ACC112 (cell line): ENCODE results near the gene SPOCK1.

Experiments used
- H2AFZ ChIP-seq: fragments of 200-600 bp; sonication (generic); one replicate; pipeline ENCODE4 v1.6.0; 2017; ENCODE audit warnings: antibody characterized with exemption, low read length; ENCODE audit not compliant: unreplicated experiment
- H3K27ac ChIP-seq: fragments of 200-600 bp; sonication (generic); 2 replicates; pipeline ENCODE4 v1.5.1; 2014; ENCODE audit warnings: low read depth, mild to moderate bottlenecking, antibody characterized with exemption, low read length, moderate library complexity
- H3K27me3 ChIP-seq: fragments of 200-600 bp; sonication (generic); 2 replicates; pipeline ENCODE4 v1.6.1; 2014; ENCODE audit warnings: mild to moderate bottlenecking, antibody characterized with exemption, low read length, moderate library complexity, mixed read lengths; ENCODE audit not compliant: insufficient read depth
- H3K36me3 ChIP-seq: fragments of 200-600 bp; sonication (generic); 2 replicates; pipeline ENCODE4 v1.6.1; 2016; ENCODE audit warnings: mild to moderate bottlenecking, antibody characterized with exemption, low read length, moderate library complexity, mixed read lengths; ENCODE audit not compliant: insufficient read depth
- H3K4me1 ChIP-seq: fragments of 200-600 bp; sonication (generic); one replicate; pipeline ENCODE4 v1.6.1; 2016; ENCODE audit warnings: low read length, mixed read lengths; ENCODE audit not compliant: insufficient read depth, unreplicated experiment, control insufficient read depth
- H3K4me3 ChIP-seq: fragments of 200-600 bp; sonication (generic); 2 replicates; pipeline ENCODE4 v1.5.1; 2014; ENCODE audit warnings: mild to moderate bottlenecking, low read depth, low read length
- H3K79me2 ChIP-seq: fragments of 200-600 bp; sonication (generic); one replicate; pipeline ENCODE4 v1.6.0; 2016; ENCODE audit warnings: low read length; ENCODE audit not compliant: control insufficient read depth, unreplicated experiment, insufficient read depth

The SPOCK1 gene

DNA sequence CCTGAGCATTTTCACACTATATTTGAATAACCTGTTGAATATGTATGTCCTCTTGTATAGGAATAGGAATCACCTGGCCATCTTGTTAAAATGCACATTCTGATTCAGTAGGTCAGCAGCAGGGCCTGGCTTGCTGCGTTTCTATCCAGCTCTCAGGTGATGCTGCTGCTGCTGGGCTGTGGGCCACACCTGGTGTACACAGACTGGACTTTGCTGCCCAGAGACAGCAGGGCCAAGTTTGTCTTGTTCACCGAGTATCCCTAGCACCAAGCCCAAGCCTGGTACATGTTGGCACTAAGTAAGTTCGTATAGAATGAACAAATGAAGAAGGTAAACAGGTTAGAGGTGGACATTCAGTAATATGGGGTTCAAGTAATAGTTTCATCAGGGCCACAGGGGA is 151.3 kb downstream of the SPOCK1 start:
- no peak overlapping the region for H3K4me3 ChIP-seq
- H3K27ac ChIP-seq, result no peak overlapping the region
- no peak overlapping the region for H2AFZ ChIP-seq
- peaks cover 19% of the 10 kb centered on the region for H3K4me1 ChIP-seq
- no peaks in the 10 kb centered on the region for H3K36me3 ChIP-seq
- H3K79me2 ChIP-seq, result no peaks in the 10 kb centered on the region
- H3K27me3 ChIP-seq, result no peaks in the 10 kb centered on the region

DNA sequence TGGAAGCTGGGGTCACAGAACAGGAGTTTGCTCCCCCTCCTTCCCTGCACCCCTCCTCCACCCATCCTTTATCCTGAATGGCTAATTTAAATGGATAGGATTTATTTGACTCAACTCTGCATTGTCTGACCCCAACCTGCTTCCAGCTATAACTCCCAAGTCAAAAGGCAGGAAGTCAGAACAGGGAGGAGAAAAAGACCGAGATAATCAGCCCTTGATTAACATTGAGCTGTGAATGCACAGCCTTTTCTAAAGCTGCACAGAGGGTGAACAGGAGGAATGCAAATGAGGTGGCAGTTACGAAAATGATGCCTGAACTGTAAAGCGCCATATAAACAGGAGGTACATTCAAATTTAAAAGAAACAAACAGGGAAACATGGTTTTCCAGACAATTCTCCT is 152.8 kb downstream of the SPOCK1 start:
- no peak overlapping the region for H3K4me3 ChIP-seq
- H2AFZ ChIP-seq, result no peak overlapping the region
- H3K4me1 ChIP-seq, result peaks cover 25% of the 10 kb centered on the region
- H3K36me3 ChIP-seq, result no peaks in the 10 kb centered on the region
- H3K27me3 ChIP-seq, result no peaks in the 10 kb centered on the region
- H3K79me2 ChIP-seq, result no peaks in the 10 kb centered on the region
- no peak overlapping the region for H3K27ac ChIP-seq

DNA sequence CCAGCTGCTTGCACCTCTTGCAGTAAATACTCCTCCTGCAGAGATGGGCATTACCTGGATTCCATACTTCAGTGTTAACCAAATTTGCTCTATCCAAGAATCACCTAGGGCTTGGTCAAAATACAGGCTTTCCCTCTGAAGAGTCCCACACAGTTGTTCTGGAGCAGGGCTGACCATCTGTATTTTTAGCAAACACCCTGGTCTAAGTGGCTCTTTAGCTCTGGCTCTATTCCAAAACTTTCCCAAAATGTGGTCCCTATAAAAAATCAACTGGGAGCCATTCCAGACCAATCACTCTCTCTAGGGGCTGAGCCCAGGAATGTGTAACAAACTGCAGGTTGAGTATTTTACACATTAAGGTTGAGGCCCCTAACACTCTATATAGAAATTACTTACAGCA is 153.7 kb downstream of the SPOCK1 start:
- Histone ChIP-seq H3K27me3 (no peaks in the 10 kb centered on the region), H3K4me1 (peaks cover 25% of the 10 kb centered on the region), H3K27ac (no peak overlapping the region), H3K4me3 (no peak overlapping the region), H3K79me2 (no peaks in the 10 kb centered on the region), H3K36me3 (no peaks in the 10 kb centered on the region), H2AFZ (no peak overlapping the region)

DNA sequence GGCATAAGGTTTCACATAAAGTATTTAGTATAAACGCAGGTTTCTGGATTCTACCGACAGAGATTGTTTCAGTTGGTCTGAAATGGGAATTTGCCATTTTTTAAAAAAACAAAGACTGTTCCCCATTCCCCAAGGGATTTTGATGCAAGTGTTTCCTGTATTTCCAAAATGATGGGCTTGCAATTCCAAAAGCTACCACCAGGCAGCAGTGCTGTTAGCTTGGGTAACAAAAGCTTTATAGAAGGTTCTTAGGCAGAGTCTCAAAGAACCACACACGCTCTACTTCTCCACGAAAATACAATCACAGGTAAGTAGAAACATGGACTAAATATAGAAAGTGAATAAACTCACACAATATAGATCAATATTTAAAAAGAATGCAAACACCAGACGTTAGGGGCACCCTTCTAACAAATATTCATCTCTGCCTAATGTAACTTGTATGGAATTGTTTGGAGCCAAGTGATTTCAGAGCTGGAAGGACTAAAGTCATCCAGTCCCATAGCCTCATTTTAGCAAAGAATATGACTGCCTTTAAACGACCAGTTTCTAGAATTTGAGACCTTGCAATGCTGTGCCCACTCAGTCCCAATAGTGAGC is 154.3 kb downstream of the SPOCK1 start:
- H3K4me3 ChIP-seq, result no peak overlapping the region

DNA sequence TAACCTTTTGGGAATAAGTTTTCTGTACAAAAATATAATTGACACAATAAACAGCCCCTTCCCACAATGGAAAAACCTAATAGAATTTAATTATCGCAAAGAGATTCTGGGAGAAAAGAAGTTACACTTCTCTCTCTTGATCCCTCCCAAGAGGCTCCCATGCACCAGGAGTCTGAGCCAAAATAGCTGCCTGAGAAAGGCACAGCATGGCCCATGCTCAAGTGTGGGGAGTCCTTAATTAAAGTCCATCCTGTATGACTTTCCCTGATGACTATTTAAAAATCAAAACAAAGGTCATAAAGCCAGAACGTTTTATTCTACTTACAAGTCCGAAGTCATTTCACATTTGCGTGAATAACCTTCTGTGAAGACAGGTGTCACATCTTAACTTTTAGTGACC is 155.1 kb downstream of the SPOCK1 start:
- peaks cover 25% of the 10 kb centered on the region for H3K4me1 ChIP-seq
- no peak overlapping the region for H2AFZ ChIP-seq
- H3K4me3 ChIP-seq, result no peak overlapping the region
- no peaks in the 10 kb centered on the region for H3K36me3 ChIP-seq
- no peaks in the 10 kb centered on the region for H3K79me2 ChIP-seq
- no peak overlapping the region for H3K27ac ChIP-seq
- H3K27me3 ChIP-seq, result no peaks in the 10 kb centered on the region

More for the DNA sequence above, 154.3 kb downstream of the SPOCK1 start:
- H3K79me2 ChIP-seq, result no peaks in the 10 kb centered on the region
- H3K4me1 ChIP-seq, result peaks cover 25% of the 10 kb centered on the region
- no peaks in the 10 kb centered on the region for H3K36me3 ChIP-seq
- no peak overlapping the region for H3K27ac ChIP-seq
- no peaks in the 10 kb centered on the region for H3K27me3 ChIP-seq
- no peak overlapping the region for H2AFZ ChIP-seq

DNA sequence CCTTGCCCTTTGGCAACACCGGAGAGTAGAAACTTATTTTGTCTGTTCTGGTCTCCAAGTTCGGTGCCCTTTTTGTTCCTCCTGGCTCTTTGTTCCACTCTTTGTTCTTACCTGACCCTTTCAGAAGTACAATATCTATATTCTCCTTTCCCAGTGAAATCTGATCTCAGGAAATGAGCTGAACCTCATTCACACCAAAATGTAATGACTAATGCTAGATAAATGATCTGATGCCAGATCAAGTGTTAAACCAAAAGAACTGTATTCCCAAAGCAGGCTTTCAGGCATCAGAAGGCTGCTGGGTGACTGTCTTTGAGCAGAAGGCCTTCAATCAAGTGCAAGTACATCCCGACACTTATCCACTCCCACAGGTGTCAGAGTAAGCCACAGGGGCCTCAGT is 156.4 kb downstream of the SPOCK1 start:
- Histone ChIP-seq H3K79me2 (no peaks in the 10 kb centered on the region), H3K4me1 (peaks cover 25% of the 10 kb centered on the region), H3K36me3 (no peaks in the 10 kb centered on the region), H2AFZ (no peak overlapping the region), H3K4me3 (no peak overlapping the region), H3K27ac (no peak overlapping the region), H3K27me3 (no peaks in the 10 kb centered on the region)

DNA sequence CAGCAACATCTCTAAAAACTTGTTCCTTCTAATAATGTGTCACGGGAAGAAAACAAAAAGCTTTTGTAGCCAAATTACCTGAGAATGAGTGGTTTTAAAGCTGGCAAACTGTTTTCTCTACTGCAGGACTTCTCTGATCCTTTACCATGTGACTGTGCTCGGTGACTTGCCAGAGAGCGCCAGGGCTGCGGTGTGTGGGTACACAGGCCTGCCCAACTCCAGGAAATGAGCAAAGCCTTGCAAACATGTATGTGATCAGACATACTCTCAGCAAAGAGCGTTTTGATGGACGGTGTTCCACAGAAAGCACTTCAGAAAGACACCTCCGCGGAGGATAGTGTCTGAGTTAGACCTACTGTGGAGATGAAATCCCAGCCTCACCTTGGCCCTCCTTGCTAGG is 157.3 kb downstream of the SPOCK1 start:
- Histone ChIP-seq H3K27me3 (no peaks in the 10 kb centered on the region), H3K36me3 (no peaks in the 10 kb centered on the region), H3K27ac (no peak overlapping the region), H3K4me3 (no peak overlapping the region), H2AFZ (no peak overlapping the region), H3K4me1 (peaks cover 25% of the 10 kb centered on the region), H3K79me2 (no peaks in the 10 kb centered on the region)

DNA sequence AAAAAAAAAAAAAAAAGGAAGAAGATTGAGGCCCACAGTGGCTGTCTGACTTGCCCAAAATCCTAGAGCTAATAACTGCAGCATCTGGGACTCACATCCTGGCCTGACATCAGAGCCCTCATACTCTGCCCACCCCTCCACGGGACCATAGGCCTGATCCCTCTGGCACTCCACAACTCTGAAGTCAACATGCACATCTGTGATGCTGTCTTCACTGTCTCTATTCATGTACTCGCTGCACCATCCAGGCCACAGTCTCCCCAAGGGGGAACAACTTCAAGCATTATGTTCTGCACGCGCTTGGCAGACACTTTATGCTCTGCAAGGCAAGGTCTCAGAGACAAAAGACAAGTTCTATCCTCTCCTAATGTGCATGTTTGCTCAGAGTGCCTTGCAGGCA is 158.2 kb downstream of the SPOCK1 start:
- Histone ChIP-seq H3K79me2 (no peaks in the 10 kb centered on the region), H3K4me3 (no peak overlapping the region), H3K27me3 (no peaks in the 10 kb centered on the region), H3K4me1 (peaks cover 25% of the 10 kb centered on the region), H2AFZ (no peak overlapping the region), H3K27ac (no peak overlapping the region), H3K36me3 (no peaks in the 10 kb centered on the region)

DNA sequence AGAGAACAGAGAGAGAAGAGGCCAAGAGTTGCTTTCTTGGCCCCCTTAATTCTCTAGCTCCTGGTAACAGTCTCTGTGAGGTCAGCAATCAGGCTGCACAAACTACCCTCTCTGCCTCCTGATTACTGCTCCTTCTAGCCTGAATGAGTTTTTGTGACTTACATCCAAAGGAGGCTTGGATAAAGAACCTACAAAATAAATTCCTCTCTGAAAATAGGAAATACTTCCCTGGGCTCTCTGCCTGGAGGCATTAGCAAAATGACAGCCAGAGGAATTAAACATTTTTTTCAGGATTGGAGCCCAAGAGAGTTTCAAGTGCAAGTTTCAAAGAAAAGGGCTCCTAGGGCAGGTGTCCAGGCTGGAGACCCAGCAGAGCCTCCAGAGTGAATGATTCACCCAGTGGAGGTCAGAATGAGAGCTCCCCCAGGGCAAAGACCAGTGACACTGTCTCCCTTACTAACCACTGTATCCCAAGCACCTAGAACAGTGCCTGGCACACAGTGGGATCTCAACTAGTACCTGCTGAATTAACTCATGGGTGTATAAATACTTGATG is 162.5 kb downstream of the SPOCK1 start:
- Histone ChIP-seq H3K79me2 (no peaks in the 10 kb centered on the region), H3K36me3 (no peaks in the 10 kb centered on the region), H3K4me1 (no peaks in the 10 kb centered on the region)

DNA sequence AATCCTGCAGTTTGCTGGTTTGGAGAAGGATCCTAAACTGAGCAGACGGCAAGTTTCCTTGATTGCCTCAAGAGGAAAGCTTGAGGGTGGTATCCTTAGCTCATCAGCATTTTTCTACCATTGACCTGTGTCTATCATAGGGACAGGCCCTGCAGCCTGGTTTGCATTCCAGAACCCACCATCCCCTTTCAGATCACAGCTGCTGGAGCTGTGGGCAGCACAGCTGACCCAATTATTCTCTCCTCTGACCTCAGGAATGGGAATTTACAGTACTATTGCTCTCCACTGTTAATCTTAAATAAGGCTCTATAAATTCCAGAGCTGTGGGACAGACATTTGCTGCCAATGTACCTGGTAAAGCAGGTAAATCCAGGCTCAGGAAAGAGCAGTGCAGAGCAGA is 163.0 kb downstream of the SPOCK1 start:
- Histone ChIP-seq H2AFZ (no peak overlapping the region), H3K79me2 (no peaks in the 10 kb centered on the region), H3K36me3 (no peaks in the 10 kb centered on the region), H3K27me3 (no peaks in the 10 kb centered on the region), H3K4me3 (no peak overlapping the region), H3K27ac (no peak overlapping the region), H3K4me1 (no peaks in the 10 kb centered on the region)

More for the DNA sequence above, 162.5 kb downstream of the SPOCK1 start:
- H3K27ac ChIP-seq, result no peak overlapping the region
- no peaks in the 10 kb centered on the region for H3K27me3 ChIP-seq
- no peak overlapping the region for H3K4me3 ChIP-seq
- no peak overlapping the region for H2AFZ ChIP-seq

DNA sequence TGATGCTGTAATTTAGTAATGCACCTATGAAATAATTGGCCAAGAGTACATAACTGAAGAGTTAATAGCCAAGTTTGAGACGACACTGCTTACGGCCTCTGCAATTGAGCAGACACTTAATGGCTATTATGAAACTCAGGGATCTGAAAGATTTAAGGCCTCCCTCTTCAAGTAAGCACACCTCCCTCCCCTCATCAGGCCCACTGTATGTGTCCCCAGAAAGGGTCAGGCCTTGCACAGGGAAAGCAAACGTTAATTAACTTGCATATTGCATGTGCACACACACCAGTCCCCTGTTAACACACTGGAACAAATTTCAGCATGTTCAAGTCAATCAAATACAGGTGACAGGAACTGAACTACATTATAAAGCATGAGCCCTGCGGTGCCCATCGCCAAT is 163.6 kb downstream of the SPOCK1 start:
- no peaks in the 10 kb centered on the region for H3K27me3 ChIP-seq
- no peaks in the 10 kb centered on the region for H3K36me3 ChIP-seq
- H3K79me2 ChIP-seq, result no peaks in the 10 kb centered on the region
- H2AFZ ChIP-seq, result no peak overlapping the region
- H3K27ac ChIP-seq, result no peak overlapping the region
- no peak overlapping the region for H3K4me3 ChIP-seq
- H3K4me1 ChIP-seq, result no peaks in the 10 kb centered on the region
